ENCODE measurements around the gene GCSAM.
"Not testable (repeated sequence)": the region's sequence is repeated elsewhere in the genome, so short reads cannot be mapped to it uniquely, and the experiment has no call there.

- TF ChIP-seq BHLHE40 (IDR thresholded peaks at IDR 0.05; ENCODE audit: borderline replicate concordance); NFRKB (IDR thresholded peaks at IDR 0.05); SP1 (IDR thresholded peaks at IDR 0.05); FOXM1 (IDR thresholded peaks at IDR 0.05; ENCODE audit: borderline replicate concordance); HDGF (IDR thresholded peaks at IDR 0.05; ENCODE audit: borderline replicate concordance); ARNT (IDR thresholded peaks at IDR 0.05); ZNF384 (IDR thresholded peaks at IDR 0.05); SUZ12 (IDR thresholded peaks at IDR 0.05); PKNOX1 (IDR thresholded peaks at IDR 0.05); CTBP1 (IDR thresholded peaks at IDR 0.05; ENCODE audit: borderline replicate concordance); TARDBP (IDR thresholded peaks at IDR 0.05): not testable (repeated sequence)
Measured at GRCh38 chr3:112072387-112073060, 60.5 kb downstream of the GCSAM start.

All from HEK293T (cell line).